ENCODE results near the gene PKIG. TPM values are rescaled to one million over a fixed set of nuclear protein-coding genes. Genes with fewer than 3 reads are reported as not detected.
"Not testable (repeated sequence)": the region's sequence is repeated elsewhere in the genome, so short reads cannot be mapped to it uniquely, and the experiment has no call there.

PKIG gene
- total RNA-seq, 1 donor from 2014 or later, result 8.4 TPM

GRCh38 chr20:44552050-44552449 lies 30.3 kb upstream of the PKIG start:
- DNase-seq (ENCODE audit: low read depth) (no peak), FAIRE-seq (no peak)
- H3K36me3 ChIP-seq (ENCODE audit: control insufficient read depth, insufficient read depth, low read length), result no peaks in the 10 kb centered on the region
- H3K27me3 ChIP-seq (ENCODE audit: control insufficient read depth, insufficient read depth, low read length), result no peaks in the 10 kb centered on the region
- no peak overlapping the region for H3K4me3 ChIP-seq (ENCODE audit: low read depth, low read length)
- no peak for TF ChIP-seq CTCF (IDR thresholded peaks at IDR 0.05; ENCODE audit: insufficient read depth, low read length, severe bottlenecking)

- Histone ChIP-seq H3K36me3 (ENCODE audit: control insufficient read depth, insufficient read depth, low read length) (no peaks in the 10 kb centered on the region), H3K4me3 (ENCODE audit: low read depth, low read length) (no peak overlapping the region), H3K27me3 (ENCODE audit: control insufficient read depth, insufficient read depth, low read length) (no peaks in the 10 kb centered on the region)
- DNase-seq (ENCODE audit: low read depth) (no peak), FAIRE-seq (no peak)
- TF ChIP-seq CTCF (IDR thresholded peaks at IDR 0.05; ENCODE audit: insufficient read depth, low read length, severe bottlenecking), result no peak
Measured at GRCh38 chr20:44552568-44552949, 29.8 kb upstream of the PKIG start.

- Histone ChIP-seq H3K36me3 (ENCODE audit: control insufficient read depth, insufficient read depth, low read length) (no peaks in the 10 kb centered on the region), H3K27me3 (ENCODE audit: control insufficient read depth, insufficient read depth, low read length) (no peaks in the 10 kb centered on the region), H3K4me3 (ENCODE audit: low read depth, low read length) (no peak overlapping the region)
- DNase-seq (ENCODE audit: low read depth), result peak; percentile 80
- no peak for TF ChIP-seq CTCF (IDR thresholded peaks at IDR 0.05; ENCODE audit: insufficient read depth, low read length, severe bottlenecking)
- no peak for FAIRE-seq
Measured at GRCh38 chr20:44552950-44553908, 29.1 kb upstream of the PKIG start.

GRCh38 chr20:44559302-44559701 lies 23.1 kb upstream of the PKIG start:
- TF ChIP-seq CTCF (IDR thresholded peaks at IDR 0.05; ENCODE audit: insufficient read depth, low read length, severe bottlenecking), result no peak
- no peaks in the 10 kb centered on the region for H3K36me3 ChIP-seq (ENCODE audit: control insufficient read depth, insufficient read depth, low read length)
- no peaks in the 10 kb centered on the region for H3K27me3 ChIP-seq (ENCODE audit: control insufficient read depth, insufficient read depth, low read length)
- FAIRE-seq, result no peak
- H3K4me3 ChIP-seq (ENCODE audit: low read depth, low read length), result no peak overlapping the region
- no peak for DNase-seq (ENCODE audit: low read depth)

GRCh38 chr20:44560229-44560628 lies 22.1 kb upstream of the PKIG start:
- Histone ChIP-seq H3K36me3 (ENCODE audit: control insufficient read depth, insufficient read depth, low read length) (no peaks in the 10 kb centered on the region), H3K4me3 (ENCODE audit: low read depth, low read length) (no peak overlapping the region), H3K27me3 (ENCODE audit: control insufficient read depth, insufficient read depth, low read length) (no peaks in the 10 kb centered on the region)
- no peak for DNase-seq (ENCODE audit: low read depth)
- TF ChIP-seq CTCF (IDR thresholded peaks at IDR 0.05; ENCODE audit: insufficient read depth, low read length, severe bottlenecking), result no peak
- no peak for FAIRE-seq

- not testable (repeated sequence) for DNase-seq (ENCODE audit: low read depth); H3K4me3 ChIP-seq (ENCODE audit: low read depth, low read length); H3K27me3 ChIP-seq (ENCODE audit: control insufficient read depth, insufficient read depth, low read length); FAIRE-seq; H3K36me3 ChIP-seq (ENCODE audit: control insufficient read depth, insufficient read depth, low read length)
Measured at GRCh38 chr20:44560818-44561217, 21.6 kb upstream of the PKIG start.

Data from bronchial epithelial cell (primary cell).